Testis (tissue), 3 donors: Measurements from ENCODE around the gene CLEC16A. TPM values are rescaled to one million over a fixed set of nuclear protein-coding genes. Genes with fewer than 3 reads are reported as not detected.

Experiments used
- DNase-seq: peaks from one replicate; pipeline ENCODE4 v3.0.0-alpha.2; 2019
- H3K27ac ChIP-seq, 2 donors: fragments of 200-600 bp; sonication (generic); one replicate each; pipeline ENCODE4 v1.5.1; 2019
- H3K27me3 ChIP-seq: fragments of 200-600 bp; sonication (generic); one replicate; pipeline ENCODE4 v1.5.1; 2019
- H3K36me3 ChIP-seq: fragments of 200-600 bp; sonication (generic); one replicate; pipeline ENCODE4 v1.5.1; 2017; ENCODE audit warnings: low read depth; ENCODE audit errors: missing control alignments
- H3K4me1 ChIP-seq: fragments of 200-600 bp; sonication (generic); one replicate; pipeline ENCODE4 v1.5.1; 2019
- H3K4me3 ChIP-seq, 2 donors: fragments of 200-600 bp; sonication (generic); one replicate each; pipeline ENCODE4 v1.5.1; 2017 to 2019
- H3K9me3 ChIP-seq: fragments of 200-600 bp; sonication (generic); one replicate; pipeline ENCODE4 v1.5.1; 2017
- CTCF ChIP-seq, 3 experiments: fragments of 450-650 bp in 2 of 3; fragments of 200-600 bp in 1 of 3; sonication (generic) in 1 of 3; IDR thresholded peaks; one replicate each; pipeline ENCODE4 v1.5.1; 2016 to 2019; ENCODE audit warnings: antibody characterized with exemption in 3 of 3, mild to moderate bottlenecking in 2 of 3, moderate library complexity in 1 of 3
- POLR2A ChIP-seq: fragments of 450-650 bp; IDR thresholded peaks from one replicate; pipeline ENCODE4 v1.6.1; 2017; ENCODE audit warnings: antibody characterized with exemption, mild to moderate bottlenecking, moderate library complexity
- WGBS, 2 donors: methylation state at CpG; one replicate each; pipeline ENCODE4 v1.1.5; 2018; 5-methylcytosine and 5-hydroxymethylcytosine counted together
- intact Hi-C: fragments of 100-400 bp; cut with DNase I; formaldehyde crosslinking; loops from one replicate; pipeline ENCODE4 v1.15.1; 2023; ENCODE audit warnings: low total_unique reads
- polyA plus RNA-seq: library from polyadenylated mRNA; stranded (reverse); fragments of 350-450 nt; fragmentation: Illumina TruSeq; extraction: RNeasy Lipid Tissue Mini Kit (QIAGEN cat#74804); gene quantifications from one replicate; pipeline ENCODE4 v1.2.3, GENCODE V29; 2014; ENCODE audit warnings: low read depth, low replicate concordance; ENCODE audit not compliant: insufficient read depth
- total RNA-seq, 2 donors: library from RNA; depleted of rRNA; stranded (reverse); fragments of >200 nt; gene quantifications; one replicate each; pipeline ENCODE4 v1.2.3, GENCODE V29; 2016

Gene CLEC16A
- total and polyA plus RNA-seq, 3 donors from 2014 or later = 93.9 to 126 (median 122) TPM

GRCh38 chr16:11085916-11086315 is 141.6 kb downstream of the CLEC16A start:
- no peak overlapping the region for H3K27ac ChIP-seq
- H3K36me3 ChIP-seq = no peaks in the 10 kb centered on the region
- H3K4me1 ChIP-seq = no peaks in the 10 kb centered on the region
- H3K4me3 ChIP-seq = no peak overlapping the region
- H3K27me3 ChIP-seq = no peaks in the 10 kb centered on the region
- intact Hi-C loops = no loop called here
- no peak for DNase-seq
- H3K9me3 ChIP-seq = no peaks in the 10 kb centered on the region
- 92 to 94% methylated on average over 5 of the region's 5 CpGs for WGBS, 2 donors
- TF ChIP-seq CTCF (IDR thresholded peaks at IDR 0.05) (no peak), POLR2A (no peak)

- H3K27me3 ChIP-seq = no peaks in the 10 kb centered on the region
- H3K27ac ChIP-seq = no peak overlapping the region
- H3K4me1 ChIP-seq = no peaks in the 10 kb centered on the region
- 79 to 88% methylated on average over 5 to 6 of the region's 6 CpGs for WGBS, 2 donors
- H3K36me3 ChIP-seq = no peaks in the 10 kb centered on the region
- no peak overlapping the region for H3K4me3 ChIP-seq
- intact Hi-C loops = no loop called here
- TF ChIP-seq CTCF (IDR thresholded peaks at IDR 0.05) (no peak), POLR2A (no peak)
- no peak for DNase-seq
- H3K9me3 ChIP-seq = no peaks in the 10 kb centered on the region
These were observed 143.3 kb downstream of the CLEC16A start for GRCh38 chr16:11087691-11088073.

GRCh38 chr16:11088074-11088730 is 143.8 kb downstream of the CLEC16A start:
- WGBS, 2 donors = 80% methylated on average over 11 of the region's 11 CpGs; no CpG with 5 or more reads in 1 of the 2 donors
- Histone ChIP-seq H3K9me3 (no peaks in the 10 kb centered on the region), H3K36me3 (no peaks in the 10 kb centered on the region), H3K27me3 (no peaks in the 10 kb centered on the region), H3K4me3 (no peak overlapping the region), H3K4me1 (no peaks in the 10 kb centered on the region), H3K27ac (no peak overlapping the region)
- DNase-seq = no peak
- intact Hi-C loops = no loop called here
- TF ChIP-seq POLR2A (no peak), CTCF (IDR thresholded peaks at IDR 0.05) (no peak)

- H3K36me3 ChIP-seq = no peaks in the 10 kb centered on the region
- WGBS, 2 donors = 94 to 95% methylated on average over 6 of the region's 6 CpGs
- intact Hi-C loops = no loop called here
These were observed 144.5 kb downstream of the CLEC16A start for GRCh38 chr16:11088831-11089230.

More at GRCh38 chr16:11088831-11089230, 144.5 kb downstream of the CLEC16A start:
- Histone ChIP-seq H3K27ac (no peak overlapping the region), H3K4me1 (no peaks in the 10 kb centered on the region), H3K4me3 (no peak overlapping the region), H3K27me3 (no peaks in the 10 kb centered on the region), H3K9me3 (no peaks in the 10 kb centered on the region)
- no peak for DNase-seq
- no peak for TF ChIP-seq CTCF (IDR thresholded peaks at IDR 0.05)
- TF ChIP-seq POLR2A = no peak
